Smooth muscle cell (in vitro differentiated cells): Measurements from ENCODE around the gene SLC4A2. TPM values are rescaled to one million over a fixed set of nuclear protein-coding genes. Genes with fewer than 3 reads are reported as not detected.

ENCODE experiments used
- DNase-seq: peaks from one replicate; lab custom pipeline; 2025; ENCODE audit not compliant: unreplicated experiment; lab: John Stamatoyannopoulos, UW
- H2AFZ ChIP-seq: fragments of 200-600 bp; sonication (generic); 2 replicates; pipeline ENCODE4 v1.6.0; 2016; ENCODE audit warnings: antibody characterized with exemption, low read depth, mild to moderate bottlenecking
- H3F3A ChIP-seq: fragments of 200-600 bp; sonication (generic); 2 replicates; pipeline ENCODE4 v1.6.0; 2017; ENCODE audit warnings: antibody characterized with exemption, low read depth
- H3K27ac ChIP-seq: fragments of 200-600 bp; sonication (generic); 2 replicates; pipeline ENCODE4 v1.5.1; 2016; ENCODE audit warnings: low read depth, mild to moderate bottlenecking
- H3K27me3 ChIP-seq: fragments of 200-600 bp; sonication (generic); 2 replicates; pipeline ENCODE4 v1.6.1; 2016; ENCODE audit warnings: low read depth, mild to moderate bottlenecking
- H3K36me3 ChIP-seq: fragments of 200-600 bp; sonication (generic); 2 replicates; pipeline ENCODE4 v1.5.1; 2016; ENCODE audit warnings: low read depth
- H3K4me1 ChIP-seq: fragments of 200-600 bp; sonication (generic); 2 replicates; pipeline ENCODE4 v1.5.1; 2016; ENCODE audit warnings: low read depth
- H3K4me2 ChIP-seq: fragments of 200-600 bp; sonication (generic); 2 replicates; pipeline ENCODE4 v1.6.0; 2016; ENCODE audit warnings: mild to moderate bottlenecking
- H3K4me3 ChIP-seq: fragments of 200-600 bp; sonication (generic); 2 replicates; pipeline ENCODE4 v1.5.1; 2016; ENCODE audit warnings: mild to moderate bottlenecking
- H3K79me2 ChIP-seq: fragments of 200-600 bp; sonication (generic); 2 replicates; pipeline ENCODE4 v1.6.0; 2016; ENCODE audit warnings: low read depth, mild to moderate bottlenecking
- H3K9ac ChIP-seq: fragments of 200-600 bp; sonication (generic); 2 replicates; pipeline ENCODE4 v1.6.0; 2016; ENCODE audit warnings: low read depth
- H3K9me3 ChIP-seq: fragments of 200-600 bp; sonication (generic); replicated peaks from 2 replicates; pipeline ENCODE4 v1.5.1; 2016; ENCODE audit warnings: low read depth
- H4K20me1 ChIP-seq: fragments of 200-600 bp; sonication (generic); 2 replicates; pipeline ENCODE4 v1.6.0; 2016; ENCODE audit warnings: low read depth
- CTCF ChIP-seq: fragments of 200-600 bp; sonication (generic); IDR thresholded peaks from 2 replicates; pipeline ENCODE4 v1.5.1; 2017; ENCODE audit warnings: borderline replicate concordance, mild to moderate bottlenecking, antibody characterized with exemption; ENCODE audit not compliant: insufficient read depth, poor library complexity, severe bottlenecking
- WGBS: methylation state at CpG from one replicate; pipeline ENCODE4 v1.1.7; 2016; ENCODE audit warnings: low lambda C conversion rate; 5-methylcytosine and 5-hydroxymethylcytosine counted together
- polyA plus RNA-seq: library from polyadenylated mRNA; unstranded; fragments of >200 nt; fragmentation: Nextera tagmentation; extraction: Ambion mirVana; gene quantifications from 2 replicates; pipeline ENCODE4 v1.2.1, GENCODE V29; 2016
- total RNA-seq: library from RNA; depleted of rRNA; stranded (reverse); fragments of >200 nt; gene quantifications from 2 replicates; pipeline ENCODE4 v1.2.3, GENCODE V29; 2014

The SLC4A2 gene
- total and polyA plus RNA-seq, 2 experiments from 2014 or later = 89.3 to 96.4 TPM

GRCh38 chr7:151018421-151019129 is 40.8 kb upstream of the SLC4A2 start:
- no peaks in the 10 kb centered on the region for H3K27me3 ChIP-seq
- H3K27ac ChIP-seq = no peak overlapping the region
- no peak overlapping the region for H3K9ac ChIP-seq
- WGBS = 12% methylated on average over 82 of the region's 82 CpGs
- H3K4me1 ChIP-seq = peaks cover 19% of the 10 kb centered on the region
- no peaks in the 10 kb centered on the region for H4K20me1 ChIP-seq
- H3K4me3 ChIP-seq = peak overlapping the region; percentile 45
- H3K36me3 ChIP-seq = no peaks in the 10 kb centered on the region
- peak overlapping the region; percentile 49 for H2AFZ ChIP-seq
- TF ChIP-seq CTCF = no peak
- no peaks in the 10 kb centered on the region for H3K79me2 ChIP-seq
- no peaks in the 10 kb centered on the region for H3F3A ChIP-seq
- H3K9me3 ChIP-seq = no peaks in the 10 kb centered on the region
- DNase-seq = no peak
- H3K4me2 ChIP-seq = peak overlapping the region; percentile 87

GRCh38 chr7:151019130-151019447 is 40.3 kb upstream of the SLC4A2 start:
- Histone ChIP-seq H4K20me1 (no peaks in the 10 kb centered on the region), H3K9me3 (no peaks in the 10 kb centered on the region), H3K4me3 (peak overlapping the region; percentile 45), H3K79me2 (no peaks in the 10 kb centered on the region), H3K27me3 (no peaks in the 10 kb centered on the region), H2AFZ (peak overlapping the region; percentile 49), H3K36me3 (no peaks in the 10 kb centered on the region), H3K9ac (no peak overlapping the region), H3F3A (no peaks in the 10 kb centered on the region), H3K4me2 (peak overlapping the region; percentile 87), H3K27ac (no peak overlapping the region), H3K4me1 (peaks cover 19% of the 10 kb centered on the region)
- 61% methylated on average over 19 of the region's 20 CpGs for WGBS
- no peak for TF ChIP-seq CTCF
- no peak for DNase-seq

- H3K4me1 ChIP-seq = peaks cover 19% of the 10 kb centered on the region
- 18% methylated on average over 7 of the region's 7 CpGs for WGBS
- peak overlapping the region; percentile 61 for H3K4me2 ChIP-seq
- H3K27me3 ChIP-seq = no peaks in the 10 kb centered on the region
- DNase-seq = no peak
- no peak overlapping the region for H3K4me3 ChIP-seq
- no peak for TF ChIP-seq CTCF
- peak overlapping the region; percentile 66 for H2AFZ ChIP-seq
- H3K36me3 ChIP-seq = no peaks in the 10 kb centered on the region
- H3K79me2 ChIP-seq = no peaks in the 10 kb centered on the region
- H3K9me3 ChIP-seq = no peaks in the 10 kb centered on the region
- no peak overlapping the region for H3K27ac ChIP-seq
- no peaks in the 10 kb centered on the region for H3F3A ChIP-seq
- no peaks in the 10 kb centered on the region for H4K20me1 ChIP-seq
- no peak overlapping the region for H3K9ac ChIP-seq
Measured at GRCh38 chr7:151020231-151020630, 39.2 kb upstream of the SLC4A2 start.

GRCh38 chr7:151023232-151023631 is 36.2 kb upstream of the SLC4A2 start:
- Histone ChIP-seq H3K27me3 (no peaks in the 10 kb centered on the region), H3K27ac (no peak overlapping the region), H3K36me3 (no peaks in the 10 kb centered on the region), H3F3A (no peaks in the 10 kb centered on the region), H3K4me2 (no peak overlapping the region), H3K4me1 (peaks cover 34% of the 10 kb centered on the region), H3K79me2 (no peaks in the 10 kb centered on the region), H3K9ac (no peak overlapping the region), H2AFZ (no peak overlapping the region), H3K9me3 (no peaks in the 10 kb centered on the region), H3K4me3 (no peak overlapping the region), H4K20me1 (no peaks in the 10 kb centered on the region)
- DNase-seq = no peak
- TF ChIP-seq CTCF = no peak
- 95% methylated on average over 8 of the region's 10 CpGs for WGBS
